PC-9 (cell line): Measurements from ENCODE around the gene CACNA1B.

ENCODE experiments used
- CTCF ChIP-seq: fragments of 200-600 bp; sonication (generic); conservative IDR thresholded peaks from 2 replicates; pipeline ENCODE4 v1.6.1; 2017; ENCODE audit warnings: mixed run types, antibody characterized with exemption, mild to moderate bottlenecking, moderate library complexity
- EZH2 ChIP-seq: fragments of 200-600 bp; sonication (generic); IDR thresholded peaks from 2 replicates; pipeline ENCODE4 v1.8.0; 2017; ENCODE audit warnings: antibody characterized with exemption, low read depth

GRCh38 chr9:137879052-137879451 lies 1.5 kb downstream of the CACNA1B start:
- TF ChIP-seq CTCF (no peak), EZH2 (no peak)
